SK-N-SH (cell line): ENCODE measurements around the gene NYAP2. TPM values are rescaled to one million over a fixed set of nuclear protein-coding genes. Genes with fewer than 3 reads are reported as not detected.

ENCODE experiments used
- CTCF ChIA-PET: fragments of 300-600, 350-600 bp; formaldehyde crosslinking; extraction: SDS; loops from one replicate; lab custom pipeline; 2021; lab: Yijun Ruan, JAX
- POLR2A ChIA-PET: fragments of 350-600 bp; sonication (Branson Sonifier 250); formaldehyde crosslinking; extraction: SDS; loops from one replicate; lab custom pipeline; 2020; ENCODE audit warnings: antibody characterized with exemption, inconsistent platforms; lab: Yijun Ruan, JAX
- DNase-seq: peaks from one replicate; pipeline ENCODE4 v3.0.0; 2012
- H2AFZ ChIP-seq: fragments of 200-600 bp; sonication (generic); 2 replicates; pipeline ENCODE4 v1.8.1; 2016; ENCODE audit warnings: antibody characterized with exemption, mild to moderate bottlenecking, low read depth
- H3F3A ChIP-seq: fragments of 200-600 bp; sonication (generic); replicated peaks from 2 replicates; pipeline ENCODE3; 2016; ENCODE audit warnings: antibody characterized with exemption, mild to moderate bottlenecking; ENCODE audit not compliant: insufficient read depth
- H3K27ac ChIP-seq, 2 experiments: fragments of 200-500 bp in 1 of 2; fragments of 200-600 bp in 1 of 2; sonication (Bioruptor generic) in 1 of 2; sonication (generic), shearing (Covaris generic) in 1 of 2; 2 replicates each; pipeline versions ENCODE4 v1.5.1 to v1.6.1; 2014 to 2016; ENCODE audit warnings: low read depth in 2 of 2, inconsistent platforms in 1 of 2, low read length in 1 of 2, mild to moderate bottlenecking in 1 of 2, mixed read lengths in 1 of 2
- H3K27me3 ChIP-seq: fragments of 200-600 bp; sonication (generic), shearing (Covaris generic); 2 replicates; pipeline ENCODE4 v1.6.1; 2016; ENCODE audit warnings: mixed run types; ENCODE audit not compliant: insufficient read depth
- H3K36me3 ChIP-seq, 2 experiments: fragments of 200-500 bp in 1 of 2; fragments of 200-600 bp in 1 of 2; sonication (Bioruptor generic) in 1 of 2; sonication (generic) in 1 of 2; replicated peaks in 1 of 2; 2 replicates each; pipeline versions ENCODE3 to v1.5.1; 2014 to 2016; ENCODE audit warnings: low read length in 1 of 2, mild to moderate bottlenecking in 1 of 2; ENCODE audit not compliant: insufficient read depth in 2 of 2, control insufficient read depth in 1 of 2
- H3K4me1 ChIP-seq, 2 experiments: fragments of 200-500 bp in 1 of 2; fragments of 200-600 bp in 1 of 2; sonication (Bioruptor generic) in 1 of 2; sonication (generic), shearing (Covaris generic) in 1 of 2; 2 replicates each; pipeline versions ENCODE4 v1.5.1 to v1.6.1; 2014 to 2016; ENCODE audit warnings: low read depth in 1 of 2, low read length in 1 of 2, mixed run types in 1 of 2; ENCODE audit not compliant: insufficient read depth in 2 of 2, control insufficient read depth in 1 of 2
- H3K4me2 ChIP-seq: fragments of 200-600 bp; sonication (generic), shearing (Covaris generic); 2 replicates; pipeline ENCODE4 v1.6.1; 2017; ENCODE audit warnings: mixed run types
- H3K4me3 ChIP-seq, 2 experiments: fragments of 200-500 bp in 1 of 2; fragments of 200-600 bp in 1 of 2; sonication (Bioruptor generic) in 1 of 2; sonication (generic), shearing (Covaris generic) in 1 of 2; 2 replicates each; pipeline versions ENCODE4 v1.5.1 to v1.8.1; 2014 to 2016; ENCODE audit warnings: low read depth in 2 of 2, inconsistent platforms in 1 of 2, low read length in 1 of 2, mild to moderate bottlenecking in 1 of 2, mixed read lengths in 1 of 2, moderate library complexity in 1 of 2
- H3K79me2 ChIP-seq: fragments of 200-600 bp; sonication (generic); 2 replicates; pipeline ENCODE4 v1.8.1; 2017; ENCODE audit warnings: mild to moderate bottlenecking; ENCODE audit not compliant: insufficient read depth
- H3K9ac ChIP-seq: fragments of 200-600 bp; sonication (generic); 2 replicates; pipeline ENCODE4 v1.6.1; 2017; ENCODE audit warnings: mixed run types
- H3K9me2 ChIP-seq: fragments of 200-600 bp; sonication (generic); 2 replicates; pipeline ENCODE4 v1.6.1; 2017; ENCODE audit warnings: mixed run types
- H3K9me3 ChIP-seq: fragments of 200-600 bp; sonication (generic); 2 replicates; pipeline ENCODE4 v1.6.1; 2017; ENCODE audit warnings: mixed run types, mild to moderate bottlenecking, moderate library complexity
- H4K20me1 ChIP-seq: fragments of 200-600 bp; sonication (generic); 2 replicates; pipeline ENCODE4 v1.6.1; 2017; ENCODE audit warnings: mild to moderate bottlenecking, mixed run types; ENCODE audit not compliant: insufficient read depth
- CTCF ChIP-seq: fragments of 200-600 bp; sonication (generic); IDR thresholded peaks from 2 replicates; pipeline ENCODE4 v1.6.1; 2017; ENCODE audit warnings: antibody characterized with exemption, mild to moderate bottlenecking, moderate library complexity
- EP300 ChIP-seq, 2 experiments: IDR thresholded peaks; 2 replicates each; pipeline versions ENCODE4 v1.4.0 to v1.6.1; 2012; ENCODE audit warnings: borderline replicate concordance in 1 of 2, low read depth in 1 of 2, low read length in 1 of 2
- EZH2phosphoT487 ChIP-seq: fragments of 200-600 bp; sonication (generic); IDR thresholded peaks from 2 replicates; pipeline ENCODE4 v1.6.1; 2017; ENCODE audit warnings: low read depth, mixed run types, mild to moderate bottlenecking, antibody characterized with exemption, moderate library complexity, borderline replicate concordance
- FOXJ3 ChIP-seq: sonication (generic); formaldehyde crosslinking; IDR thresholded peaks from 2 replicates; pipeline ENCODE4 v1.5.1; 2020; ENCODE audit warnings: mild to moderate bottlenecking, missing genetic modification reagents
- GATA2 ChIP-seq: sonication (generic); formaldehyde crosslinking; IDR thresholded peaks from 2 replicates; pipeline ENCODE4 v1.5.0; 2020; ENCODE audit warnings: mild to moderate bottlenecking, missing genetic modification reagents
- JUND ChIP-seq: IDR thresholded peaks from 2 replicates; pipeline ENCODE4 v1.4.0; 2012
- RFX5 ChIP-seq: IDR thresholded peaks from 2 replicates; pipeline ENCODE4 v1.6.1; 2012; ENCODE audit warnings: mild to moderate bottlenecking, improper control_type of control experiment, low read length
- SIN3A ChIP-seq: IDR thresholded peaks from 2 replicates; pipeline ENCODE4 v1.6.1; 2012; ENCODE audit warnings: low read depth, mild to moderate bottlenecking, low read length, moderate library complexity, borderline replicate concordance
- SMC3 ChIP-seq: IDR thresholded peaks from 2 replicates; pipeline ENCODE4 v1.6.1; 2012; ENCODE audit warnings: low read depth, low read length, improper control_type of control experiment
- TAF1 ChIP-seq: IDR thresholded peaks from 2 replicates; pipeline ENCODE4 v1.6.1; 2012; ENCODE audit warnings: low read depth, mild to moderate bottlenecking, low read length, moderate library complexity, borderline replicate concordance
- TCF12 ChIP-seq: IDR thresholded peaks from 2 replicates; pipeline ENCODE4 v1.4.0; 2012
- USF1 ChIP-seq: IDR thresholded peaks from 2 replicates; pipeline ENCODE4 v1.4.0; 2012; ENCODE audit warnings: low read depth, borderline replicate concordance
- WGBS: methylation state at CpG from one replicate; pipeline ENCODE4 v1.1.6; 2017; ENCODE audit warnings: low lambda C conversion rate; 5-methylcytosine and 5-hydroxymethylcytosine counted together
- polyA plus RNA-seq, 3 experiments: library from polyadenylated mRNA; depleted of rRNA; stranded (reverse); fragments of >200 nt; gene quantifications; 2 replicates each; pipeline ENCODE4 v1.2.3, GENCODE V29; 2012

The NYAP2 gene
- polyA plus RNA-seq, 1 of the 3 experiments (the other 2 are of a cell fraction), result not detected

DNA sequence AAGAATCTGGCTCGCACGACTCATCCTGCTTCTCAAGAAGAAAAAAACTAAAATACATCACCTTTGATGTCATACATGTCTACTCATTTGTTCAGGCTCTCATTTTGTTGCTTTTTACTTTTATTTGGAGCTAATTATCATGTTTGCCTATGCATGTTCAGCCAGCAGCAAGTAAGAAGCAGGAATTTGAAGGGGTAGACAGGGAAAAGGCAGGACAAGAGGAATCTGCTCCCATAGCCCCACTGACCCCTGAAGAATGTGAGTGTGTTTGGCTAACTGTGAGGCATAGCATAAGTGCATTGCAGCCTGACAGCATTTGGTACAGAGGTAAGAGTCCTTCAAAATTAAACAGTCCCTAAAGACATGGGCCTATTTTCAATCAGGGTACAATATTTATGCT, 72.7 kb downstream of the NYAP2 start:
- ChIA-PET CTCF (no interaction called here), POLR2A (no interaction called here)
- H2AFZ ChIP-seq, result no peak overlapping the region
- H3K4me2 ChIP-seq, result no peak overlapping the region
- no peak overlapping the region for H3K9ac ChIP-seq
- no peaks in the 10 kb centered on the region for H3K36me3 ChIP-seq
- no peak for DNase-seq
- no peaks in the 10 kb centered on the region for H3K4me1 ChIP-seq
- no peaks in the 10 kb centered on the region for H4K20me1 ChIP-seq
- 10% methylated on average over 2 of the region's 2 CpGs for WGBS
- TF ChIP-seq TAF1 (no peak), USF1 (no peak), EZH2phosphoT487 (no peak), RFX5 (no peak), EP300 (IDR thresholded peaks at IDR 0.05; ENCODE audit: borderline replicate concordance in 1 of 2, low read depth in 1 of 2, low read length in 1 of 2) (no peak), SMC3 (no peak), FOXJ3 (CRISPR knock-in tag) (no peak), CTCF (no peak), TCF12 (no peak), JUND (no peak)
- no peak overlapping the region for H3K4me3 ChIP-seq
- no peaks in the 10 kb centered on the region for H3K27me3 ChIP-seq
- H3K79me2 ChIP-seq, result no peaks in the 10 kb centered on the region
- no peaks in the 10 kb centered on the region for H3K9me3 ChIP-seq
- H3K9me2 ChIP-seq, result no peaks in the 10 kb centered on the region
- no peak overlapping the region for H3K27ac ChIP-seq
- no peaks in the 10 kb centered on the region for H3F3A ChIP-seq

DNA sequence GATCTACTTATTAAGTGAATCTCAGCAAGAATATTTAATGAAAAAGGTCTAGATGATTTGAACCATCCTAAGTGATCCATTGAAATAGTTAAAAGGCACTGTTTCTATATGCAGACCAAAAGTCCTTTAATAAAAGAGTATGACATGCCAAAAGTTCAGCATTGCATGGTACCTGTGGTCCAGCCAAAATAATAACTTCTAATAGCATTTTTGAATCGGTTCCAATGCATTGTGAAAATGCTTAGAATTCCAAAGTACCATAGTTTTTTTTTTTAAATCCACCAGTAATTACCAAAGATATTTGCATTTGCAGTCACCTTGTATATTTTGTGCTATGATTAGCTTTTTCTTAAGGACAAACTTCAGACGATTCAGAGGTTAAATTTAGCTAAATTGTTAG, 79.9 kb downstream of the NYAP2 start:
- no peak for DNase-seq
- H3K9ac ChIP-seq, result no peak overlapping the region
- no peaks in the 10 kb centered on the region for H3F3A ChIP-seq
- H3K4me1 ChIP-seq, result no peaks in the 10 kb centered on the region
- no peaks in the 10 kb centered on the region for H3K27me3 ChIP-seq
- ChIA-PET POLR2A (no interaction called here), CTCF (interaction anchor here (0.8 kb wide), 1 partner anchor 17 kb away, joined by 3 read pairs; no protein-coding TSS in a partner anchor)
- H4K20me1 ChIP-seq, result no peaks in the 10 kb centered on the region
- no peaks in the 10 kb centered on the region for H3K79me2 ChIP-seq
- no peak overlapping the region for H2AFZ ChIP-seq
- H3K4me2 ChIP-seq, result no peak overlapping the region
- no peaks in the 10 kb centered on the region for H3K9me2 ChIP-seq
- H3K36me3 ChIP-seq, result no peaks in the 10 kb centered on the region
- TF ChIP-seq TCF12 (no peak), GATA2 (CRISPR knock-in tag) (no peak), SIN3A (no peak)
- H3K9me3 ChIP-seq, result no peaks in the 10 kb centered on the region
- no peak overlapping the region for H3K27ac ChIP-seq
- H3K4me3 ChIP-seq, result no peak overlapping the region
- WGBS, result 20% methylated on average over 2 of the region's 2 CpGs
